WI38 (cell line): Measurements from ENCODE around the gene FAM110D.

Experiments used
- H3K4me3 ChIP-seq: 2 replicates; pipeline ENCODE4 v1.5.1; 2011; ENCODE audit warnings: low read depth, mild to moderate bottlenecking, control low read depth, low read length
- CTCF ChIP-seq: IDR thresholded peaks from 2 replicates; pipeline ENCODE4 v1.5.1; 2012; ENCODE audit warnings: low read depth, mild to moderate bottlenecking, control low read depth, low read length

The FAM110D gene

GRCh38 chr1:26114165-26114927 is 44.5 kb upstream of the FAM110D start:
- no peak overlapping the region for H3K4me3 ChIP-seq
- no peak for TF ChIP-seq CTCF

DNA sequence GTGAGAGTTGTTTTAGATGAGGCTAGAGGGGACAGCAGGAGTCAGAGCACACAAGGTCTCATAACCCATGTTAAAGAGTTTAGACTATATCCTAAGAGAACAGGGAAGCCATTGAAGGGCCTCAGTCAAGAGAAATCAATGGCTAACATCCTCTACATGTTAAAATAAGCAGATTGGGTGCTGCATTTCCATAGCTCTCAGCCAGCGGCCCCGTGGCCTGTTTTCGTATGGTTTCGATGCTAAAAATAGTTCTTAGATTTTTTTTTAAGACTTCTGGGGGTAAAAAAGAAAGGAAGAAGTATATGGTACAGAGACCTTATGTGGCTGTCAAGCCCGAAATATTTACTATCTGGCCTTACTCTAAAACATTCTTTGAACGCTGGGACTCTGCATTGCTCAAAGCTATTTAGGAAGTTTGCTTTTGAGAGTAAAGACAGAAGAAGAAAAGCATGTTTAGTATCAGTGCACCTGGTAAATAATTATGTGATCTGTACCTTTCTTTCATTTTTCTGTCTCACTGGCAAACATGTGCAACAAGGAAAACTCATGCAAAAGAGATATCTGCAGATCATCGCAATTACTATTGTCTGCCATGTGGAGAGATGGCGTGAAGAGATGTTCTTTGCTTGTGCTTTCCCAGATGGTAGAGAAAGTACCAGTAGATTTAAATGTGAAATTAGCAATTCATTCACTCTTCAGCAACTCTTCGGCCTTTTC is 38.8 kb upstream of the FAM110D start:
- no peak for TF ChIP-seq CTCF
- H3K4me3 ChIP-seq: no peak overlapping the region

GRCh38 chr1:26121854-26122773 is 36.8 kb upstream of the FAM110D start:
- no peak overlapping the region for H3K4me3 ChIP-seq
- TF ChIP-seq CTCF: no peak

DNA sequence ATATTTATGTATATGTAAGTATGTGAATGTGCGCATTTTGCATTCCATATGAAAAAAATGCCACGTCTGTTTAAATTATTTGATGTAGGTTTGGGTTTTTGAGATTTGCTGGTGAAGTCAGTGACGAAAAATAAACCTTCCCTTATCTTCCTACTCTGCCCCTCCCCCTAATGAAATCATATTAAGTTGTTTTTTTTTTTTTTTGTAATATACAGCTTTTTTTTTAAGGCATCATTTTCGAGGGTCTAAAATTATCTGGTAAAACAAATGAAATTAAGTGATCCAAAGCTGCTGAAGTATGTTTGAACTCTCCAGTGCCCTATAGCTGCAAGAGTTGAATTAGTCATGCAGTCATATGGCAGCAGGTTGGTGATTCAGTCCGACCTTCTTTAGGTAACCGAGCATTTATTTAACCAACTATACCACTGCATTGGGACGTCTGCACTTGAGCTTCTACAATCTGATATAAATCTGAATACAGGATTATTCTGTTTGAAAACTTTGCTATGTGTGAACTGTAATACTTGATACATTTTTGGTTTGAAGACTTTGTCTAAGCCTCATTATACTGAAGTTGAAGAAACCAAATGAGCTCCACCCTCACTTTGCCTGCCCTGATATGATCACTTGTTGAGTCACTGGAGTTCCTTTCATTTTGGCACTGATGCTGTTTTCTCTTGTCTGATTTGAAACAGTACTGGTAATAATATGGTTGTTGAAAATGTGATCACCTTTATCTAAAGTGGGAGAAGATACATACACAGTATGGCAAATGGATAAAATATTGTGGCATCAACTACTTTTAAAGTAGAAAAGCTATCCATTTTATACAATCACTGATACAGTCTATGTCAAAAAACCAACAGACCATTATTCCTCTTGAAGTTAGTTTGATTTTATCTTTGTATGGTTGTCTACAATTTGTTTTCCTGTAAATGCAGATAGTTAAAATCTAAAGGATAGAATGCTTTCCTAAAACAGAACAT is 35.6 kb upstream of the FAM110D start:
- no peak for TF ChIP-seq CTCF
- no peak overlapping the region for H3K4me3 ChIP-seq

GRCh38 chr1:26124418-26125331 is 34.2 kb upstream of the FAM110D start:
- no peak overlapping the region for H3K4me3 ChIP-seq
- no peak for TF ChIP-seq CTCF

- TF ChIP-seq CTCF: no peak
Measured at GRCh38 chr1:26125382-26125781, 33.5 kb upstream of the FAM110D start.

More at GRCh38 chr1:26125382-26125781, 33.5 kb upstream of the FAM110D start:
- H3K4me3 ChIP-seq: no peak overlapping the region
